ENCODE measurements around the gene DCHS1. TPM values are rescaled to one million over a fixed set of nuclear protein-coding genes. Genes with fewer than 3 reads are reported as not detected.
A peak's percentile ranks its signal among the peaks of the same experiment; 100 is the strongest.

DCHS1 gene
- total and polyA plus RNA-seq, 10 of the 15 experiments (the other 5 are each of a cell fraction or from before 2014, with no cell fraction given): 0.02 to 0.64 (median 0.18) TPM; not detected in 1

- no peak for TF ChIP-seq YBX1 (IDR thresholded peaks at IDR 0.05)
- TF ChIP-seq LARP7 (IDR thresholded peaks at IDR 0.05): no peak
- no peak for TF ChIP-seq NRF1 (conservative IDR thresholded peaks at IDR 0.05; ENCODE audit: low read depth, low read length)
- TF ChIP-seq HDAC6 (IDR thresholded peaks at IDR 0.05; ENCODE audit: unreplicated experiment): no peak
- no peak for TF ChIP-seq MXI1 (IDR thresholded peaks at IDR 0.05; ENCODE audit: low read depth, low read length)
- 0 out of 2 replicates have a peak, but pooled peaks have one; percentile 54 for TF ChIP-seq IRF4 (IDR thresholded peaks at IDR 0.05; ENCODE audit: low read depth, low read length)
- peak; percentile 89 for TF ChIP-seq SPI1 (IDR thresholded peaks at IDR 0.05; ENCODE audit: borderline replicate concordance, insufficient read depth, low read depth, low read length)
- TF ChIP-seq JUND (IDR thresholded peaks at IDR 0.05; ENCODE audit: low read depth, low read length): no peak
Measured at GRCh38 chr11:6660712-6661111, 5.1 kb upstream of the DCHS1 start (continued).

- Histone ChIP-seq H3K79me2 (ENCODE audit: control insufficient read depth, insufficient read depth, low read length) (no peaks in the 10 kb centered on the region), H3K27ac (ENCODE audit: control insufficient read depth, insufficient read depth) (no peak overlapping the region), H2AFZ (ENCODE audit: control insufficient read depth, low read depth, low read length) (no peak overlapping the region), H3K4me1 (ENCODE audit: control insufficient read depth, insufficient read depth, low read length) (no peaks in the 10 kb centered on the region), H3K4me3 (no peak overlapping the region), H3K36me3 (ENCODE audit: control insufficient read depth in 2 of 2, insufficient read depth in 2 of 2, low read length in 1 of 2) (no peaks in the 10 kb centered on the region), H4K20me1 (ENCODE audit: control insufficient read depth, insufficient read depth) (no peaks in the 10 kb centered on the region), H3K4me2 (ENCODE audit: control insufficient read depth, insufficient read depth) (no peak overlapping the region), H3K27me3 (replicated peaks in 1 of 2; ENCODE audit: control insufficient read depth in 2 of 2, insufficient read depth in 2 of 2, low read length in 1 of 2) (peaks cover 4% of the 10 kb centered on the region in 2 experiments), H3K9ac (ENCODE audit: control insufficient read depth, insufficient read depth, low read length) (no peak overlapping the region), H3K9me3 (replicated peaks; ENCODE audit: control insufficient read depth, insufficient read depth, low read length) (no peaks in the 10 kb centered on the region)
- no peak for DNase-seq (ENCODE audit: low read depth, low spot score)
- SMC1A ChIA-PET (ENCODE audit: uncharacterized antibody, unreplicated experiment): interaction anchor here (0.7 to 1.9 kb wide), 3 partner anchors 9 to 140 kb away, joined by 3 to 12 read pairs (median 3); no protein-coding TSS in a partner anchor
- RAD21 ChIA-PET (ENCODE audit: unreplicated experiment): interaction anchor here (1.7 kb wide), 1 partner anchor 127 kb away, joined by 4 read pairs; no protein-coding TSS in a partner anchor
- in situ Hi-C loops (cut with MboI) (no loop called here), intact Hi-C loops (cut with micrococcal nuclease; ENCODE audit: unreplicated experiment) (no loop called here)
- FAIRE-seq: no peak
- TF ChIP-seq NR2C1 (IDR thresholded peaks at IDR 0.05) (no peak), ZSCAN29 (IDR thresholded peaks at IDR 0.05) (no peak), RFX5 (IDR thresholded peaks at IDR 0.05; ENCODE audit: low read depth, low read length) (no peak)
- TF ChIP-seq, protein P1, sequence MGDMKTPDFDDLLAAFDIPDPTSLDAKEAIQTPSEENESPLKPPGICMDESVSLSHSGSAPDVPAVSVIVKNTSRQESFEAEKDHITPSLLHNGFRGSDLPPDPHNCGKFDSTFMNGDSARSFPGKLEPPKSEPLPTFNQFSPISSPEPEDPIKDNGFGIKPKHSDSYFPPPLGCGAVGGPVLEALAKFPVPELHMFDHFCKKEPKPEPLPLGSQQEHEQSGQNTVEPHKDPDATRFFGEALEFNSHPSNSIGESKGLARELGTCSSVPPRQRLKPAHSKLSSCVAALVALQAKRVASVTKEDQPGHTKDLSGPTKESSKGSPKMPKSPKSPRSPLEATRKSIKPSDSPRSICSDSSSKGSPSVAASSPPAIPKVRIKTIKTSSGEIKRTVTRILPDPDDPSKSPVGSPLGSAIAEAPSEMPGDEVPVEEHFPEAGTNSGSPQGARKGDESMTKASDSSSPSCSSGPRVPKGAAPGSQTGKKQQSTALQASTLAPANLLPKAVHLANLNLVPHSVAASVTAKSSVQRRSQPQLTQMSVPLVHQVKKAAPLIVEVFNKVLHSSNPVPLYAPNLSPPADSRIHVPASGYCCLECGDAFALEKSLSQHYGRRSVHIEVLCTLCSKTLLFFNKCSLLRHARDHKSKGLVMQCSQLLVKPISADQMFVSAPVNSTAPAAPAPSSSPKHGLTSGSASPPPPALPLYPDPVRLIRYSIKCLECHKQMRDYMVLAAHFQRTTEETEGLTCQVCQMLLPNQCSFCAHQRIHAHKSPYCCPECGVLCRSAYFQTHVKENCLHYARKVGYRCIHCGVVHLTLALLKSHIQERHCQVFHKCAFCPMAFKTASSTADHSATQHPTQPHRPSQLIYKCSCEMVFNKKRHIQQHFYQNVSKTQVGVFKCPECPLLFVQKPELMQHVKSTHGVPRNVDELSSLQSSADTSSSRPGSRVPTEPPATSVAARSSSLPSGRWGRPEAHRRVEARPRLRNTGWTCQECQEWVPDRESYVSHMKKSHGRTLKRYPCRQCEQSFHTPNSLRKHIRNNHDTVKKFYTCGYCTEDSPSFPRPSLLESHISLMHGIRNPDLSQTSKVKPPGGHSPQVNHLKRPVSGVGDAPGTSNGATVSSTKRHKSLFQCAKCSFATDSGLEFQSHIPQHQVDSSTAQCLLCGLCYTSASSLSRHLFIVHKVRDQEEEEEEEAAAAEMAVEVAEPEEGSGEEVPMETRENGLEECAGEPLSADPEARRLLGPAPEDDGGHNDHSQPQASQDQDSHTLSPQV (IDR thresholded peaks at IDR 0.05): no peak
- BruUV-seq (replicated peaks): no TSS peak
- no peak for ATAC-seq
- POLR2A ChIA-PET: interaction anchor here (1.3 kb wide), 1 partner anchor 40 kb away, joined by 4 read pairs; the partner anchor contains the start of gene TPP1
- CTCF ChIA-PET: interaction anchor here (0.6 to 4.5 kb wide), 4 partner anchors 9 to 234 kb away, joined by 3 to 22 read pairs (median 6); partner anchors contain the start of gene TAF10
Measured at GRCh38 chr11:6658647-6659046, 3.0 kb upstream of the DCHS1 start.

Measured in GM12878 (cell line).